C4-2B (cell line): ENCODE results near the gene ATP11A.

ENCODE experiments used
- H3K27ac ChIP-seq: fragments of 450-650 bp; 2 replicates; pipeline ENCODE4 v1.5.1; 2017
- CTCF ChIP-seq: fragments of 450-650 bp; conservative IDR thresholded peaks from 2 replicates; pipeline ENCODE4 v1.5.1; 2017; ENCODE audit warnings: mild to moderate bottlenecking
- ZFX ChIP-seq: fragments of 450-650 bp; IDR thresholded peaks from 2 replicates; pipeline ENCODE4 v1.6.1; 2017

ATP11A gene

DNA sequence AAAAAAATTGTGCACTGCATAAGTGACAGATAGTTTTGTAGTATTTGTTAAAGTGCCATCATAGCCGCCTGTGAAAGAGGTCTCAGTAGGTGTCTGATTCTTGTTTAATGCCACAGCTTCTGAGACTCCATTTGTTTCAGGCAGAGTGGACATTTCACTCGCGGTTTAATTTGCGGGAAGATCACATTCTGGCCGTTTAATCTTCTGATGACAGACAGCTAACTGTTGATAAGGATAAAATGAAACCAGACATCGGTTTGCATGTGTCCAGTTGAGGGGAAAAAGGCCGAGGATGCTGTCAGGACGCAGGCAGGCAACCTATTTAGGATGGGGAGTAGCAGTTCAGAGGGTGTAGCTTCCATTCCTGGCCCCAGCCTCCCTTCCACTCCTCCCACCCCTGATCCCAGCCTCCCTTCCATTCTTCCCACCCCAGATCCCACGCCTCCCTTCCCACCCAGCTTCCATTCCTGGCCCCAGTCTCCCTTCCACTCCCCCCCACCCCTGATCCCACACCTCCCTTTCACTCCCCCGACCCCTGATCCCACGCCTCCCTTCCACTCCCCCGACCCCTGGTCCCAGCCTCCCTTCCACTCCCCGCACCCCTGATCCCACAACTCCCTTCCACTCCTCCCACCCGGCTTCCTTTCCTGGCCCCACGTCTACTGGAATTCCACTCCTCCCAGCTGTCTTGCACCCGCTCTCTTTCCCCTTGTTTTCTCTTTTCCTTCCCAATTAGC is 23.8 kb downstream of the ATP11A start:
- TF ChIP-seq ZFX = no peak
- TF ChIP-seq CTCF = no peak
- H3K27ac ChIP-seq = no peak overlapping the region

DNA sequence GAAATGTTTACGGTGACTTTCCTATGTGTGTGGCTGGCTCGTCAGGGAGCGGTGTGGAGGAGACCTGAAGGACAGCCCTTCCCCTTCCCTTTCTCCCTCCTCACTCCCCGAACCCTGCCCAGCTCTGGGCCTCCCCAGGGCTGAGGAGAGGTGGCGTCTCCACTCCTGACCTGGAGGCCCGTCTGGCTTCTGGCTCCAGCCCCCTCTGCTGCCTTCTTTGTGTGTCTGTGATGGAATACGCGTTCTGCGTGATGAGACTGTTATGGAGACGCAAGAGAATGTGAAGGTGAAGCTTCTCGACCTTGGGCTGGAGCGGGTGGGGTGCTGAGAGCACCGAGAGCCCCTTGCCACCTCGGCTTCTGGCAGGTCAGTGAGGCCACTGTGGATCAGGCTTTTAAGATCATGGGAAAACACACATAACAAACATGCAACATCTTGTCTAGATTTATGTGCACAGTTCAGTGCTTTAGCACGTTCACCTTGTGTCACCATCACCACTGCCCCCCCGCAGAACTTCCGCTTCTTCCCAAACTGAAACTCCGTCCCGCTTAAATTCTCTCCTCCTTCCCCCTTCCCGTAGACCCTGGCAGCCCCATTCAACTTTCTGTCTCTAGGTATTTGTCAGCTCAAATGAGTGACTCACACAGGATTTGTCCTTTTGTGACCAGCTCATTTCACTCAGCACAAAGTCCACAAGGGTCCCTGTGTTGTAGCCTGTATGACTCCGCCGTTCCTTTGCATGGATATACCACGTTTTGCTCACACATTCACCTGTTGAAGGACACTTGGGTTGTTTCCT is 24.7 kb downstream of the ATP11A start:
- H3K27ac ChIP-seq = no peak overlapping the region
- no peak for TF ChIP-seq CTCF
- TF ChIP-seq ZFX = no peak

DNA sequence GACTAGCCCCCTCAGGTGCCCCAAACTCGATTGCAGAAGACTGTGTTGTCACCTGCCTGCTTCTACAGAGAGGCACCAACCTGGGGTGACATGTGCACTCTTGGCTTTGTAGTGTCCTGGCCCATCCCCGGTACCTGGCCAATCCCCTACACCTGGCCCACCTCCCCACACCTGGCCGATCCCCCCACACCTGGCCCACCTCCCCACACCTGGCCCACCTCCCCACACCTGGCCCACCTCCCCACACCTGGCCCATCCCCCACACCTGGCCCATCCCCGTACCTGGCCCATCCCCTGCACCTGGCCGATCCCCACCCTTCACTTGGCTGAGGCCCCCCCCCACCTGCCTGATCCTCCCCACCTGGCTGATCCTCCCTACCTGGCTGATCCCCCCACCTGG is 25.4 kb downstream of the ATP11A start:
- no peak overlapping the region for H3K27ac ChIP-seq
- TF ChIP-seq ZFX (no peak), CTCF (no peak)

DNA sequence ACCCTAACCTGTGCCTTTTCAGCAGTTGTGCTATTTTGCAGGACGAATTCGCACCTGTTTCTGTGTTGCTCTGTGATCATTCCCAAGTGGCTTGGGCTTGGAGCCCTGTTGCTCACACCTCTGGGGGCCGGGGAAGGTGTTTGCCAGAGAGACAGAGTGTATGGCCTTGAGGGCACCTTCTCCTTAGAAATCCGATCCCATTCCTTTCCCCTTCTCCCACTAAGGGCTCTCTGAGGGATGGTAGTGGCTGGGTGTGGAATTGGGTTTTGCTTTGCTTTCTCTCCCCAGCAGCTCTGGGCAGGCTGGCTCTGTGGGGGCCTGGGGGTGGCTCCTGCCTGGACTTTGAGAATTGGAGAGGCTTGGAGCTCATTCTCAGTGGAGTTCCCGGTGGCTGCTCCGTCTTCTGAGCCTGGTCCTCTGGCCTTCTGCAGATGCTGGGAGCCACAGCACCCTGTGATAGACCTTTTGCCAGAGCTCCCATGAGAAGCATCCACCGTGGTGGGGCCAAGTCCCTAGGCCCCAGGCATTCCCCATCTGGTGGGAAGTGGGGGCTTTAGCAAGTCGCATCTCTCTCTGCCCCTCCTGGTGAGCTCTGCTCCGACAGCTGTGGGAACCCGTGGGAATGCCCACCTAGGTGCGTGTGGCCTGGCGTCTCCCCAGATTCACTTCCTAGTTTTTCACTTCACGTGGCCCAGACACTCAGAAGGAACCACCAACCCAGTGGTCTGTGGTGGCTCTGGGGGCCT is 26.1 kb downstream of the ATP11A start:
- no peak overlapping the region for H3K27ac ChIP-seq
- no peak for TF ChIP-seq ZFX
- no peak for TF ChIP-seq CTCF

- TF ChIP-seq CTCF = no peak
- no peak for TF ChIP-seq ZFX
- no peak overlapping the region; the same call in 1 of the 2 replicates for H3K27ac ChIP-seq
These were observed 26.6 kb downstream of the ATP11A start for GRCh38 chr13:112716461-112716820.

- H3K27ac ChIP-seq = no peak overlapping the region; the same call in 1 of the 2 replicates
These were observed 27.1 kb downstream of the ATP11A start for GRCh38 chr13:112716841-112717520.

More at GRCh38 chr13:112716841-112717520, 27.1 kb downstream of the ATP11A start:
- no peak for TF ChIP-seq ZFX
- TF ChIP-seq CTCF = no peak
